ENCODE data around the gene RPL28. TPM values are rescaled to one million over a fixed set of nuclear protein-coding genes. Genes with fewer than 3 reads are reported as not detected.
"Not testable (repeated sequence)": the region's sequence is repeated elsewhere in the genome, so short reads cannot be mapped to it uniquely, and the experiment has no call there.

Gene RPL28
- total RNA-seq, 2 donors from 2014 or later = 175 to 319 TPM

DNA sequence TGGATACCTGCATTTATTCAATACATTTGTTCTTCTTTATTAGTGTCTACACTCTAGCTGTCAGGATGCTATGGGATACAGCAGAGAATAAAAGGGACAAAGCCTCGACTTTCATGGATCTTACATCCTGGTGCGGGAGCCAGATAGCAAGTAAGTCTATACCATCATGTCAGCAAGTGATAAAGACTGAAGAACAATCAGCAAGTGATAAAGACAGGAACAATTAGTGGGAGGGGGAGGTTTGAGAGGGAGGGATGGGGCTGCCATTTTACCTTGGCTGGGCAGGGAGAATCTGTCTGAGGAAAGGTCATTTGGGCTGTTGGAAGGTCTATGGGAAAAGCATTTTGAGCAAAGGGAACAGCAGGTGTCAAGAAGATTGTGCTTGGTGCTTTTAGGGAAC lies 24.4 kb downstream of the RPL28 start:
- H3K4me1 ChIP-seq = peaks cover 0 to 20% of the 10 kb centered on the region in 2 donors
- H3K27me3 ChIP-seq = no peaks in the 10 kb centered on the region
- TF ChIP-seq, protein P1, sequence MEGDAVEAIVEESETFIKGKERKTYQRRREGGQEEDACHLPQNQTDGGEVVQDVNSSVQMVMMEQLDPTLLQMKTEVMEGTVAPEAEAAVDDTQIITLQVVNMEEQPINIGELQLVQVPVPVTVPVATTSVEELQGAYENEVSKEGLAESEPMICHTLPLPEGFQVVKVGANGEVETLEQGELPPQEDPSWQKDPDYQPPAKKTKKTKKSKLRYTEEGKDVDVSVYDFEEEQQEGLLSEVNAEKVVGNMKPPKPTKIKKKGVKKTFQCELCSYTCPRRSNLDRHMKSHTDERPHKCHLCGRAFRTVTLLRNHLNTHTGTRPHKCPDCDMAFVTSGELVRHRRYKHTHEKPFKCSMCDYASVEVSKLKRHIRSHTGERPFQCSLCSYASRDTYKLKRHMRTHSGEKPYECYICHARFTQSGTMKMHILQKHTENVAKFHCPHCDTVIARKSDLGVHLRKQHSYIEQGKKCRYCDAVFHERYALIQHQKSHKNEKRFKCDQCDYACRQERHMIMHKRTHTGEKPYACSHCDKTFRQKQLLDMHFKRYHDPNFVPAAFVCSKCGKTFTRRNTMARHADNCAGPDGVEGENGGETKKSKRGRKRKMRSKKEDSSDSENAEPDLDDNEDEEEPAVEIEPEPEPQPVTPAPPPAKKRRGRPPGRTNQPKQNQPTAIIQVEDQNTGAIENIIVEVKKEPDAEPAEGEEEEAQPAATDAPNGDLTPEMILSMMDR (IDR thresholded peaks at IDR 0.05) = no peak
- H3K27ac ChIP-seq = no peak overlapping the region
- H3K4me3 ChIP-seq = no peak overlapping the region
- DNase-seq (ENCODE audit: low spot score) = no peak
- H3K9me3 ChIP-seq = no peaks in the 10 kb centered on the region
- H3K36me3 ChIP-seq = peaks cover 9% of the 10 kb centered on the region

DNA sequence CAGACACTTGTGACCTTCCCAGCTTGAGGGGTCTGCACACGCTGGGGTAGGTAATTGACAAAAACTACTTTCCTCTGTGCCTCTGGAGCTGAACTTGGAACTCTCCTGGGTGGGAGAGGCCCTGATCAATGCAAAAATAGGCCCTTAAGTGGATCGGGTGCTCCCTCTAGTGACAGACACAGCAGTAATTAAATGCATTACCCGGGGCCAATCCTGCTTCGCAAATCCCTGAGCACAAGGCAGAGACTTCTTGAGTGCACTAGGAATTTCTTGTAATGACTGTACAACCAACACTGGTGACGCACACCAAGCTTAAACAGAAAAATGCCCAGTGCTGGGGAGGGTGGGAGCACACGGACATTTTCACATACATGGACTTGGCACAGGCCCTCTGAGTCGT lies 32.5 kb downstream of the RPL28 start:
- Histone ChIP-seq H3K9me3 (no peaks in the 10 kb centered on the region), H3K36me3 (no peaks in the 10 kb centered on the region), H3K4me3 (no peak overlapping the region), H3K4me1 (no peaks in the 10 kb centered on the region), H3K27ac (no peak overlapping the region), H3K27me3 (no peaks in the 10 kb centered on the region)
- DNase-seq (ENCODE audit: low spot score) = no peak
- TF ChIP-seq, protein P1 (IDR thresholded peaks at IDR 0.05) = peak; percentile 42 to 73

DNA sequence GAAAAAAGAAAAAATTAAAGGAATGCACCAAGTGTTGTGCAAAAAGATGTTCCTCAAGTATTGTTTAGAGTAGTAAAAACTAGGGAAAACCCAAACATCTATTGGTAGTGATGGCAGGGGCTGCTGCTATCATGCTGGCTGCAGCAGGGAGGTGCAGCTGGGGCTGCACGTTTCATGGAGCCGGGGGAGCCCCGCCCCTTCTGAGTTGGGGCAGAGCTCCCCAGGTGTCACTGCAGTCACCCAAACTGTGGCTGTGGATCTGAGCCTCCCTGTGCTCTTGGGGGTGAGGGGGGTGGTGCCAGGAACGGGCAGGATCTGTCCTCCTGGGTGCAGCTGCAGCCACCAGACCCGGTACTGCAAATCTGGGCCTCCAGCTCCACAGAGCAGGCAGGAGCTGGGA lies 33.4 kb downstream of the RPL28 start:
- no peak overlapping the region for H3K27ac ChIP-seq
- DNase-seq (ENCODE audit: low spot score) = no peak
- TF ChIP-seq, protein P1 (IDR thresholded peaks at IDR 0.05) = no peak
- no peaks in the 10 kb centered on the region for H3K27me3 ChIP-seq
- H3K9me3 ChIP-seq = no peaks in the 10 kb centered on the region
- H3K4me3 ChIP-seq = no peak overlapping the region
- no peaks in the 10 kb centered on the region for H3K4me1 ChIP-seq
- no peaks in the 10 kb centered on the region for H3K36me3 ChIP-seq

DNA sequence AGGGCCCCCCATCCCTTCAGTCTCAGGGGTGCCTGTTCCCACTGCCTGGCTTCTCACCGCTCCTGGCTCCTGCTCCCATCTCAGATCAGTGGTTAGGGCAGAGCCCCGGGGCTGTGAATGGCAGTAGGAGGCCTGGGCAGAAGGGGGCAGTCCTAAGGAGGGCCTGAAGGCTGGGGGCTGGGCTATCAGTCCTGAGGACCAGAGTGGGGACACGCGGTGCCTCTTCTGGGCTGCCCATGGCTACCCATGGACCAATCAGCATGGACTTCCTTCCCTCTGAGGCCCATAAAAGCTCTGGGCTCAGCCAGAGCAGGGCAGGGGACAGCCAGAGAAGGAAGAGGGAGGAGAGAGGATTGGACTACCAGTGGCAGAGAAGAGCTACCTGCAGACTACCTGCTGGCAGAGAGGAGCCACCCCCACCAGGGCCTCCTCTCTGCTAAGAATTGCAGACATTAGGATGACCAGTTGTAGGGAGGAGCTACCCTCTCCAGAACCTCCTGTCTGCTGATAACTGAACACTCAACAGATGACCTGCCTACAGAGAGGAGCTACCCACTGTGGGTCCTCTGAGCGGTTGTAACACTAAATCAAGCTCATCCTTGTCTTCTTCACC lies 34.0 kb downstream of the RPL28 start:
- no peak for DNase-seq (ENCODE audit: low spot score)
- TF ChIP-seq, protein P1 (IDR thresholded peaks at IDR 0.05) = no peak
- no peaks in the 10 kb centered on the region for H3K27me3 ChIP-seq

DNA sequence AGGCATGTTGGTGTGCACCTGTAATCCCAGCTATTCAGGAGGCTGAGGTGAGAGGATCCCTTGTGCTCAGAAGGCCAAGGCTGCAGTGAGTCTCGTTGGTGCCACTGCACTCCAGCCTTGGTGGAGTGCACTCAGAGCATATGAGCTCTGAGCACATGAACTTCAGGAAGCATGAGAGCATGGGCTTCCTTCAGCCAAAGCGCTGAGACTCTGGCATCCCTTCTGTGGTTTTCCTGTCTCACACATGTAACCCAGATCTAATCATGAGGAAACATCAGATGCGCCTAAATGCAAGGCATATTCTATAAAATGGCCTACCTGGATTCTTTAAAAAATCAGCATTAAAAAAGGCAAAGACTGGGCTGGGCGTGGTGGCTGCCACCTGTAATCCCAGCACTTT lies 35.5 kb downstream of the RPL28 start:
- H3K9me3 ChIP-seq; H3K36me3 ChIP-seq; H3K4me3 ChIP-seq; DNase-seq (ENCODE audit: low spot score); H3K27me3 ChIP-seq; H3K27ac ChIP-seq; H3K4me1 ChIP-seq: not testable (repeated sequence)

More for the DNA sequence above, 34.0 kb downstream of the RPL28 start:
- Histone ChIP-seq H3K4me1 (no peaks in the 10 kb centered on the region), H3K9me3 (no peaks in the 10 kb centered on the region), H3K27ac (no peak overlapping the region), H3K4me3 (no peak overlapping the region), H3K36me3 (no peaks in the 10 kb centered on the region)

DNA sequence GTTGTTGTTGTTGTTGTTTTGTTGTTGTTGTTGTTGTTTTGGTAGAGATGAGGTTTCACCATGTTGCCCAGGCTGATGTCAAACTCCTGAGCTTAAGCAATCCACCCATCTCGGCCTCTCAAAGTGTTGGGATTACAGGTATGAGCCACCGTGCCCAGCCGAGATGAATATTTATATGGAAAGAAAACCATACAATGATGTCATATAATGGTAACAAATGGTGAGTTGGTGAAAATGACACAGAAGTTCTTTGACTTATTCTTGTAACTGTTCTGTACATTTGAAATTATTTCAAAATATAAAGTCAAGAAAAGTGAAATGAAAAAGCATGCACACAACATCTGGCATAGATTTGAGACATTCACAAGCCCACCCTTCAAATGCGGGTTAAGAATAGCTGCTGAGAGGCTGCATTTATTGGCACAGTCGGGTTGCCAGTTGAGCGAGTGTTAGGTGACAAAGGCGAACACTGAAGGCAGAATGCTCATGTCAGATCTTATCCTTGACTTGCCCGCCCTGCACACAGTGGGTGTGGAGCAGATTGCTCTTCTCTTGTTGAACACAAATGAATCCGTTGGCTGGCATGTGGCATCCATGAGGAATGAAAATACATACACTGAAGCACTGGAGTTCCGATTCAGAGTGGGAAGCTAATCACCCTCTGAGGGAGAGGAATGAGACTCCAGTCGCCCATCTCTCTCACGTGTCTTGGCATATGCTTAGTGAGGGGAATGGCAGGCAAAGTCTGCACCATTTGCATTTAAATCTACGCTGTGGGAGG lies 37.7 kb downstream of the RPL28 start:
- Histone ChIP-seq H3K4me3 (no peak overlapping the region), H3K4me1 (no peaks in the 10 kb centered on the region), H3K9me3 (no peaks in the 10 kb centered on the region), H3K36me3 (no peaks in the 10 kb centered on the region), H3K27ac (no peak overlapping the region), H3K27me3 (no peaks in the 10 kb centered on the region)
- DNase-seq (ENCODE audit: low spot score) = no peak
- TF ChIP-seq, protein P1 (IDR thresholded peaks at IDR 0.05) = no peak

All from right atrium auricular region (tissue), 2 donors.